ENCODE results near the gene USP9X.

GRCh38 chrX:41240509-41240908, 155.3 kb downstream of the USP9X start:
- TF ChIP-seq EZH2 (IDR thresholded peaks at IDR 0.05; ENCODE audit: low read depth, low read length, severe bottlenecking) (no peak), JUND (IDR thresholded peaks at IDR 0.05; ENCODE audit: low read length) (no peak), MAX (IDR thresholded peaks at IDR 0.05) (no peak), GTF2F1 (IDR thresholded peaks at IDR 0.05; ENCODE audit: borderline replicate concordance, low read depth, low read length) (no peak), HDAC6 (IDR thresholded peaks at IDR 0.05; ENCODE audit: low read depth, low read length) (no peak), POLR2AphosphoS5 (IDR thresholded peaks at IDR 0.05; ENCODE audit: low read depth, low read length) (no peak), POLR2A (IDR thresholded peaks at IDR 0.05; ENCODE audit: control extremely low read depth in 1 of 2, low read depth in 2 of 2, low read length in 2 of 2) (no peak), ATF2 (IDR thresholded peaks at IDR 0.05; ENCODE audit: low read length) (no peak), YY1 (IDR thresholded peaks at IDR 0.05; ENCODE audit: low read depth, low read length) (no peak), CREB1 (IDR thresholded peaks at IDR 0.05) (no peak), RXRA (IDR thresholded peaks at IDR 0.05; ENCODE audit: insufficient read depth, low read depth, low read length) (no peak), EP300 (IDR thresholded peaks at IDR 0.05; ENCODE audit: borderline replicate concordance in 1 of 2, low read depth in 2 of 2, low read length in 2 of 2) (no peak), BCL11A (IDR thresholded peaks at IDR 0.05; ENCODE audit: low read depth in 2 of 2, low read length in 2 of 2) (no peak), CTCF (IDR thresholded peaks at IDR 0.05; ENCODE audit: control extremely low read depth in 1 of 3, insufficient read depth in 1 of 3, low read depth in 1 of 3, low read length in 3 of 3) (no peak)

Measured in H1 (cell line).